ENCODE results near the gene GLI2. TPM values are rescaled to one million over a fixed set of nuclear protein-coding genes. Genes with fewer than 3 reads are reported as not detected.
A peak's percentile ranks its signal among the peaks of the same experiment; 100 is the strongest.

The GLI2 gene
- 5.1 and 8.1 TPM in 2 replicates for polyA plus RNA-seq (2011; rRNA removed)
- polyA minus RNA-seq (2011; rRNA and poly(A)+ RNA removed), result 5.9 and 8.5 TPM in 2 replicates

DNA sequence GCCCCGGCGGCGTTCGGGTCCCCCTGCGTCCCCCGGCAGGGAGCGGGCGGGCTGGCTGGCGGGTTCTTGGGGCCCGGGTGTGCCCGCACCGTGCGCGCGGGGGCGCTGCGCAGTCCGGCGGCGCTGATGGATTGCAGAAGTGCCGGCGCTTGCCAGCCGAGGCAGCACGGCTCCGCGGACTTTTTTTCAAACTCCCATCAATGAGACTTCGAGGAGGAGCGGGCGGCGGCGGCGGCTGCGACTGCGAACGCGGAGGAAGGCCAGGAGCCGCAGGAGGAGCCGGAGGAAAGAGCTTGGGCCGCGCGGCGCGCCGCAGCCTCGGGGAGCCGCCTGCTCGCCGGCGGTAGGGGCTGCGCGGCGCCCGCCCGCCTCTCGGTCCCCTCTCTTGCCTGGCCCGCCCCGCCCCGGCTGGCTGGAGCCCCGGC lies at the start of gene GLI2:
TSS of gene GLI2 (plus strand) at position 123 of the 425 bp plus-strand sequence. CDS start 61,453 bp downstream, outside the sequence.
- POLR2A ChIA-PET, result no interaction called here
- DNase-seq (ENCODE audit: low read depth), result no peak
- CTCF ChIA-PET, result interaction anchor here (0.7 to 5.9 kb wide), 12 partner anchors 11 to 335 kb away, joined by 3 to 36 read pairs (median 4); no protein-coding TSS in a partner anchor
- peak within 1 kb of the TSS; percentile 87 for H3K4me3 ChIP-seq (ENCODE audit: low read depth, low read length)
- no peaks in the 10 kb centered on the region for H3K27me3 ChIP-seq (ENCODE audit: control insufficient read depth, insufficient read depth, low read length)
- H3K36me3 ChIP-seq (ENCODE audit: control insufficient read depth, insufficient read depth, low read length), result no peaks in the 10 kb centered on the region
- TF ChIP-seq, protein P1, sequence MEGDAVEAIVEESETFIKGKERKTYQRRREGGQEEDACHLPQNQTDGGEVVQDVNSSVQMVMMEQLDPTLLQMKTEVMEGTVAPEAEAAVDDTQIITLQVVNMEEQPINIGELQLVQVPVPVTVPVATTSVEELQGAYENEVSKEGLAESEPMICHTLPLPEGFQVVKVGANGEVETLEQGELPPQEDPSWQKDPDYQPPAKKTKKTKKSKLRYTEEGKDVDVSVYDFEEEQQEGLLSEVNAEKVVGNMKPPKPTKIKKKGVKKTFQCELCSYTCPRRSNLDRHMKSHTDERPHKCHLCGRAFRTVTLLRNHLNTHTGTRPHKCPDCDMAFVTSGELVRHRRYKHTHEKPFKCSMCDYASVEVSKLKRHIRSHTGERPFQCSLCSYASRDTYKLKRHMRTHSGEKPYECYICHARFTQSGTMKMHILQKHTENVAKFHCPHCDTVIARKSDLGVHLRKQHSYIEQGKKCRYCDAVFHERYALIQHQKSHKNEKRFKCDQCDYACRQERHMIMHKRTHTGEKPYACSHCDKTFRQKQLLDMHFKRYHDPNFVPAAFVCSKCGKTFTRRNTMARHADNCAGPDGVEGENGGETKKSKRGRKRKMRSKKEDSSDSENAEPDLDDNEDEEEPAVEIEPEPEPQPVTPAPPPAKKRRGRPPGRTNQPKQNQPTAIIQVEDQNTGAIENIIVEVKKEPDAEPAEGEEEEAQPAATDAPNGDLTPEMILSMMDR (IDR thresholded peaks at IDR 0.05; ENCODE audit: insufficient read depth, low read depth, low read length), result peak; percentile 58

DNA sequence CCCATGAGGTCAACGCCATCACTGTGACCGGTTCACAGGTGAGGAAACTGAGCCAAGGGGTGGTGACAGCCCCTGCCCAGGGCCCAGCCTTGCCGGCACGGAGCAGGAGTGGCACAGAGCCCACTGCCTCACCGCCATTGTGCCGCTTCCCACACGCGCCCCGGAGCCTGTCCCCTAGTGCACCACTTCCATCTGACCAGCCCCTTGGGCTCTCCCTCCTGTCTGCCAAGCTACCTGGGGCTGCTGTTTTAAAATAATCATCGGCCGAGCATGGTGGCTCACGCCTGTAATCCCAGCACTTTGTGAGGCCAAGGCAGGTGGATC lies 49.7 kb upstream of the GLI2 start:
- POLR2A ChIA-PET, result no interaction called here
- Histone ChIP-seq H3K27me3 (ENCODE audit: control insufficient read depth, insufficient read depth, low read length) (peaks cover 2% of the 10 kb centered on the region; the same call in 1 of the 2 replicates), H3K4me3 (ENCODE audit: low read depth, low read length) (no peak overlapping the region), H3K36me3 (ENCODE audit: control insufficient read depth, insufficient read depth, low read length) (no peaks in the 10 kb centered on the region)
- no peak for DNase-seq (ENCODE audit: low read depth)
- TF ChIP-seq, protein P1 (IDR thresholded peaks at IDR 0.05; ENCODE audit: insufficient read depth, low read depth, low read length), result no peak
- CTCF ChIA-PET, result interaction anchor here (1.1 to 23.9 kb wide), 2 partner anchors 343 to 395 kb away, joined by 4 to 446 read pairs; no protein-coding TSS in a partner anchor

DNA sequence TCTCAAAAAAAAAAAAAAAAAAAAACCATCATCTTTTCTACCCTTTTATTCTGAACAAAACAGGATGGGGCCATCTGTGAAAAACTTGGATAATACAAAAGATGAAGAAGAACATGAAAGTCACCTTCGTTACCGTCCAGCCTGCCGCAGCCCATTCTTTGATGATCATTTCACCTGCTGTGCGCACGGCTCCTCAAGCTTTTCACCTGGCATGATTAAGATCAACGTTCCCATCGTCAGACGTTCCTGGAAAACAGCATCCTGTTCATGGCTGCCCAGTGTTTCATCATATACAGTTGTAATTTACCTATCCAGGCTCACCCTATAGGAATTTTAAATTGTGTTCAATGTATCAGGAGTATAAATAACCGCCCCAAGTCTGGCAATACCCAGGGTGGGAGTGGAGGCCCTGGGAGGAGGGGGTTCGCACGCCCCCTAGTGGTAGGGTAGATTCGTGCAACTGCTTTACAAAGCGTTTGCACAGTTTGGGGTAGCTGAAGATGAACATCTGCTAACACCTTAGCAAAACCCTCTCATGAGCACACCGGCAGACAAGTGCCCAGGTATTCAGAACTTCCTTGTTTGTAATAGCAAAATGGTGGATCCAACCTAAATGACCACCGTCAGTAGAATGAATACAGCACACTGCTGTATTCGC lies 49.0 kb upstream of the GLI2 start:
- TF ChIP-seq, protein P1 (IDR thresholded peaks at IDR 0.05; ENCODE audit: insufficient read depth, low read depth, low read length), result peak; percentile 46

DNA sequence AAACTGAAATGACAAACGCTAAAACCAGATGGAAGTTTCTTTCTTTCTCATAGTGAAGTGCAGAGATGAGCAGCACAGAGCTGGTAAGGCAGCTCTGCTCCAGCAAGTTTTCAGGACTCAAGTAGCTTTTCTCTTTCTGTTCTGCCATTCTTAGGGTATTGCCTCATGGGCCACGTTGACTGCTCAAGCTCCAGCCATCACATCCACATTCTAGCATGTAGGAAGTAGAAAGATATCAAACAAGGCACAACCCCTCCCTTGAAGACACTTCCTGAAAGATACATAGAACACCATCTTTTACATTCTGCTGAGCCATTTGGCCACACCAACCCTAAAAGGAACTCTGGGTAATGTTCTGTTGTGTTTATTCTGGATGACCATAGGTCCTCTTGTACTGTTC lies 48.5 kb upstream of the GLI2 start:
- ChIA-PET CTCF (interaction anchor here (1.0 to 23.9 kb wide), 3 partner anchors 344 to 394 kb away, joined by 3 to 446 read pairs (median 6); no protein-coding TSS in a partner anchor), POLR2A (no interaction called here)
- Histone ChIP-seq H3K36me3 (ENCODE audit: control insufficient read depth, insufficient read depth, low read length) (no peaks in the 10 kb centered on the region), H3K4me3 (ENCODE audit: low read depth, low read length) (no peak overlapping the region), H3K27me3 (ENCODE audit: control insufficient read depth, insufficient read depth, low read length) (0 out of 2 replicates have a peak, but pooled peaks cover 2% of the 10 kb centered on the region)
- DNase-seq (ENCODE audit: low read depth), result no peak
- TF ChIP-seq, protein P1 (IDR thresholded peaks at IDR 0.05; ENCODE audit: insufficient read depth, low read depth, low read length), result no peak

More for the DNA sequence above, 49.0 kb upstream of the GLI2 start:
- POLR2A ChIA-PET, result no interaction called here
- H3K27me3 ChIP-seq (ENCODE audit: control insufficient read depth, insufficient read depth, low read length), result 0 out of 2 replicates have a peak, but pooled peaks cover 2% of the 10 kb centered on the region
- CTCF ChIA-PET, result interaction anchor here (1.1 to 23.9 kb wide), 3 partner anchors 343 to 395 kb away, joined by 4 to 446 read pairs (median 6); no protein-coding TSS in a partner anchor
- DNase-seq (ENCODE audit: low read depth), result no peak
- no peak overlapping the region for H3K4me3 ChIP-seq (ENCODE audit: low read depth, low read length)
- H3K36me3 ChIP-seq (ENCODE audit: control insufficient read depth, insufficient read depth, low read length), result no peaks in the 10 kb centered on the region

DNA sequence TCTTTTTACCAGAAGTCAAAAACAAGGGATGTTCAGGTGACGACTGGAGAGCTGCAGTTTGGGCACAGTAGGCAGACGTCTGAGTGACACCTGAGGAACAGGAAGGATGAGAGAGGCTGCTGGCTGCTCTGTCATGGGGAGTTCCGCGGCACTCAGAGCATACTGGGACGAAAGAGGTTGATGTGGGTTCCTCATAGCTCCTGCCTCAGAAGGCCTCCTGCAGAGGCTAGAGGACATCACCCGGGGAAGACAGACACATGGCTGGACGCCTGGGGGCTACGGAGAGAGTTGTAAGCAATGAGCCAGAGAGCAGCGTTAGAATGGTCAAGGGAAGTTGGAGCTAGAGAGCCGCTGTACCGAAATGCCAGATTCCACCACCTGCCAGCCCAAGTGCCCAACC lies 45.1 kb upstream of the GLI2 start:
- CTCF ChIA-PET, result interaction anchor here (1.0 to 23.9 kb wide), 3 partner anchors 365 to 391 kb away, joined by 3 to 446 read pairs (median 20); no protein-coding TSS in a partner anchor
- TF ChIP-seq, protein P1 (IDR thresholded peaks at IDR 0.05; ENCODE audit: insufficient read depth, low read depth, low read length), result no peak
- Histone ChIP-seq H3K27me3 (ENCODE audit: control insufficient read depth, insufficient read depth, low read length) (peaks cover 4% of the 10 kb centered on the region; the same call in 1 of the 2 replicates), H3K4me3 (ENCODE audit: low read depth, low read length) (no peak overlapping the region), H3K36me3 (ENCODE audit: control insufficient read depth, insufficient read depth, low read length) (no peaks in the 10 kb centered on the region)
- no peak for DNase-seq (ENCODE audit: low read depth)
- POLR2A ChIA-PET, result no interaction called here

Measured in BJ (cell line).